ENCODE measurements around the gene BCKDK.
"Not testable (repeated sequence)": the region's sequence is repeated elsewhere in the genome, so short reads cannot be mapped to it uniquely, and the experiment has no call there.

Gene BCKDK

GRCh38 chr16:31144418-31144817 is 36.2 kb downstream of the BCKDK start:
- not testable (repeated sequence) for DNase-seq

GRCh38 chr16:31145398-31145990 is 37.3 kb downstream of the BCKDK start:
- no peak for DNase-seq

GRCh38 chr16:31147574-31147973 is 39.4 kb downstream of the BCKDK start:
- no peak for DNase-seq

- no peak for DNase-seq
Observed at GRCh38 chr16:31148281-31148728, 40.1 kb downstream of the BCKDK start.

- DNase-seq = no peak
Observed at GRCh38 chr16:31148896-31149295, 40.7 kb downstream of the BCKDK start.

- DNase-seq = no peak
Observed at GRCh38 chr16:31149332-31149731, 41.1 kb downstream of the BCKDK start.

- no peak for DNase-seq
Observed at GRCh38 chr16:31149894-31150890, 42.0 kb downstream of the BCKDK start, which contains the start of gene PRSS36. Gene PRSS36, minus strand, starts transcription at chr16:31150066. Its CDS starts 31 bp downstream, at chr16:31150035.

- DNase-seq = not testable (repeated sequence)
Observed at GRCh38 chr16:31150976-31151375, 42.8 kb downstream of the BCKDK start.

- no peak for DNase-seq
Observed at GRCh38 chr16:31157136-31157535, 49.0 kb downstream of the BCKDK start.
